CD1c-positive myeloid dendritic cell (primary cell): ENCODE results near the gene RBMS3.
"Not testable (repeated sequence)": the region's sequence is repeated elsewhere in the genome, so short reads cannot be mapped to it uniquely, and the experiment has no call there.

ENCODE experiments used
- DNase-seq: peaks from one replicate; pipeline ENCODE4 v3.0.0-alpha.2; 2016; ENCODE audit errors: extremely low spot score

The RBMS3 gene

GRCh38 chr3:29618395-29619282 is 337.8 kb downstream of the RBMS3 start:
- DNase-seq, result peak; percentile 64

- DNase-seq, result no peak
These were observed 338.8 kb downstream of the RBMS3 start for GRCh38 chr3:29619676-29620075.

DNA sequence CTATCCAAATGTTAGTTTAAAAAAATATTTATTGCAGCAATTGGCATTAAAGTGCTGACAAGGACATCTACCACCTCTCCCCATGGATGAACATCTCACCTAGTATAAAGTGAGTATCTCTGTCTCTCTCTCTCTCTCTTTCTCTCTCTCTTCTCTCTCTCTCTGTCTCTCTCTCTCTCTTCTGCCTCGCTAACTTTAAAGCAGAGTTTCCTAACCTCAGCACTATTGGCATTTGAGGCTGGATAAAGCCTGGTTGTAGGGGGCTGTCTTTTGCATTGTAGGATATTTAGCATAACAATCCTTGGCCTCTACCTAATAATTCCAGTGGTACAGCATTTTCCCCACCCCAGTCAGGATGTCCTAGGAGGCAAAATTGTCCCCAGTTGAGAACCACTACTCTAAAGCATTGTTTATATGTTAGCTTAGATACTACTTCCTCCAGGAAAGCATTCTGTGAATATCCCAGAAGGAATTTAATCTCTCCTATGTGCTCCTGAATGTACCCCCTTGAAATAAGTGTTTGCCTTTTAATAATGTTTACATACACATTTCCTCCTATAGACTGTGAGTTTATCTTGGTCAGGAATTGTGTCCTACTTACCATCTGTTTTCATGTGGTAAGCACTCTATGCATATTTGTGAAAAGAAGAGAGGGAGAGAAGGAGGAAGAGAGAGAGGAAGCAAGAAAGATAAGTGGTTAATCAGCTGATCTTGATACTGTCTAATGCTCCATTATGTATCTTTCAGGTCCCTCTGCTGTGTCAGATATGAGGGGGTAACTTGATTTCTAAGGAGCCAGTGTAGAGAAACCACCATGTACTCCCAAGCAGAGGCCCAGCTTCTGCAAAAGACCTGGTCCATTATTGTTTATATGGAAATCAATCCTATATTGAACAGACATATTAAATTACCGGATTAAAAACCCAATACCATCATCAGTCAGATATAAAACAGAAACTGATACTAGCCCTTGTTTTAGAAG is 346.6 kb downstream of the RBMS3 start:
- DNase-seq, result no peak

DNA sequence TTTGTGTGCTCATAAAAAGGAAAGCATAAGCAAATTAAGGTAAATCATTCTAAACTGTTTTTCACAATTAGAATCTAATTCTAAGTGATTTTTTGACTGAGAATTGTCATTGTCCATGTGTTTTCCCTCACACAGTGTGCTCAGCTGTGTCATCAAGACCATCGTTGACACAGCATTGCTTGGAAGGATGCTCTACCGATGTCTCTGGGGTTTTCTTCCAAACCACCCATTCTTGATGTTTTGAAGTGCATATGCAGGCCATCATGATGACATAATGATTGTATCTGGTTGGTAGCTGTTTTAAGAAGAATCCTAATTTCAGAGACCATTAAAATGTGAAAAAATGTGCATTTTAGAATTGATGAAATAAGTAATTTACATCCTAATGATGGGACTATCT is 347.9 kb downstream of the RBMS3 start:
- DNase-seq, result no peak

- no peak for DNase-seq
These were observed 355.0 kb downstream of the RBMS3 start for GRCh38 chr3:29635888-29636287.

- no peak for DNase-seq
These were observed 356.2 kb downstream of the RBMS3 start for GRCh38 chr3:29637068-29637467.

DNA sequence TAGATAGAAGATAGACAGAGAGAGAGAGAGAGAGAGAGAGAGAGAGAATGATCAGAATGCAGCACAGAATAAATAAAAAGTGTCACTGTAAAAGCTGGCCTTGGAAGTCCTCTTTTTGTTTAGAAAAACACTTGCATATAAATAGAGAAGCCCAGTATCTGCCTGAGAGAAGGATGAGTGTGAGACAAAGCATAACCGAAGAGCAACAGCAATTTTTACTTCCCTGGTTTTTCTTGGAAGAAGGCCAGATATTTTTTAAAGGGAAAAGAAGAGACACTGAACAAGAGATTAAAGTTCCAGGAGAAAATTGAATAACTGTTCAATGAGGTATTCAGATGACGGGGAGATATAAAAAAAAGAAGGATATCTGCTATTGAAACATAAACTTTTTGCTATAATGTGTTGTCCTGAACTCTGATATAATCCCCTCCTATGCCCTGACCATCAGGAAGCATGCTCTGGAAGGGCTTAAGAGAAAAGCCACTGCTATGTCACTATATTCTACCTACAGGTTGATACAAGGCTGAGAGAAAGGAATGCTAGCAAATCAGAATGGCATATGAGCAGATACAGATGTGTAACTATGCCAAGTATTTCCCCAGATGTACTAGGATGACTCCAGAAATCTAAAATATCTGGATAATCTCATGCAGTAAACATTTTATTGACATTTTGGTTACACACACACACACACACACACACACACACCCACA is 358.9 kb downstream of the RBMS3 start:
- no peak for DNase-seq

GRCh38 chr3:29642393-29643033 is 361.6 kb downstream of the RBMS3 start:
- DNase-seq, result no peak

- DNase-seq, result no peak
These were observed 362.2 kb downstream of the RBMS3 start for GRCh38 chr3:29643034-29643425.

DNA sequence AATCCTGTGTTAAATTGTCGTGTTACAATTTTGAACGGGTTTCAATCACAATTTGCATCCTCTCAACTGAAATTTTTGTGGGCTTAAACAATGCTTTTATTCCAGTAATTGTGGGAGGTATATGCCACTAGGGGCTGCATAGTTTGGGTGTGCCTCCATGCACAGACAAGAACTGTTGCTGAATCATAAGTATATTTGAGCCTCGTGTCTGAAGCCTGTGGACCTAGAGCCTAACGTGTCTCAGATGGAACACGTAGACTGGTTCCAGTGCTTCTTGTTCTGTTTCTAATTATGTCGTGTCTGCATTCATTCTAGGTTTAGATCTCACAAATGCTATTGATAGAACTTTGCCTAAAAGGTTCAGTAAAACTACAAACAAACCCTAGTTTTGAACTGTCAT is 363.4 kb downstream of the RBMS3 start:
- no peak for DNase-seq

DNA sequence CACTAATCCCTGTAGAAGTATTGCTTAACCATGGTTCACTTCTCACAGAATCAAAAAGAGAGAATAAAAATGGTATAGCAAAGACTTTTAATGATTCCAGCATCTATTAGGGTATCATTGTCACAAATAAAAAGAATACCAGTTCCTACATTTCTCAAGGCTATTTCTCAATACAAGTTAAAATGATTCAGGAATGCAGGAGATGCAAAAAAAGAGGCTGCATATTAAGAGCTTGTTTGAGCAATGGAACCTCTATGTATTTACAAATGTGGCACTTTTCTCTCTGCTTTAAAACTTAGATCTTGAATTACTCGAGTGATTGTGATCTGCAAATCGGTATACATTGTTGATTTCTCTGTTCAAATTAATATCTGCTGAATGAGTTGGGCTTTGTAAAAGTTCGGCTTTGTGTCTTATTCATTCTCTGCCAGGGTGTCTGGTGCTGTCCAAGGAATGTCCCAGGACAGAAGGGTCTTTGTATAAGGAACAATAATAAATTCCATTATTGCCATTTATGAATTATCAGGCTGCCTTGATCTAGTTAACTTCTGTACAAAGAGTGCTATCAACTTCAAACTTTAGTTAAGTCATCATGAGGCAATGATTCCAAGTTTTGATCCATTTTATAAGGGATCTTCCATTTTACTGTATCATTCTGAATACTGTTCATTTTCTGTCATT is 364.2 kb downstream of the RBMS3 start:
- DNase-seq, result no peak

DNA sequence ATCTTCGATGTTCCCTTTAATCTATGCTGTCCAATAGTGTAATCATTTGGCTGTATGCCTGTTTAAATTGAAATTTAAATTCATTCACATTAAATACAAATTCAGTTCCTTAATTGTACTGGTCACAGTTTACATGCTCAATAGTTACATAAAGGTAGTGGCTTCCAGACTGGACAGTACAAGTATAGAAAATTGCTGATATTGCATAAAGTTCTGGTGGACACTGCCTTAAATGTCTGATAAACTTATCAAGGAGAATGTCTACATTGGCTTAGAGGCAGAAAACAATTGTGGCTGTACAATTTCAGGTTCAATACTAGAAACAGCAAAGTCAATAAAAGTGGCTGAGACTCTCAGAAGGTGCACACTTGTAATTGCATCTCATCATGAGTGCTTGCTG is 365.2 kb downstream of the RBMS3 start:
- DNase-seq, result no peak

GRCh38 chr3:29649815-29650547 is 369.1 kb downstream of the RBMS3 start:
- DNase-seq, result peak; percentile 59

DNA sequence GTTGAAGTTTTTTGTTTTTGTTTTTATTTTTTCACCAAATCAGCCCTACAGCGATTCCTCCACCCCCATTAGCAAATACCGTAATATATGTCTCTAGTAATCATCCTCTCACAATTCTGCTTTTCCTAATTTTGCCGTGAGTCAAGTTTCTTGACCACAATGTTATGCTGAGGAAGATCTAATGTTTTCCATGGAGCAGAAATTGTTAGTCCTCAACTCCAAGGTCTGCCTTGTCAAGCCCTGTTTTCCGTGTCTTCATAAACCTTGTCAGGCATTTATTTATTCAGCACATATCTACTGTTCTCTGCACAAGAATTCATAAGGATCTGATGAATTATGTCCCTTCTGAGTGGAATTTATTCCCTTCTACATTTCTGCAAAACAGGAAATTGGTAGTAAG is 372.8 kb downstream of the RBMS3 start:
- no peak for DNase-seq

DNA sequence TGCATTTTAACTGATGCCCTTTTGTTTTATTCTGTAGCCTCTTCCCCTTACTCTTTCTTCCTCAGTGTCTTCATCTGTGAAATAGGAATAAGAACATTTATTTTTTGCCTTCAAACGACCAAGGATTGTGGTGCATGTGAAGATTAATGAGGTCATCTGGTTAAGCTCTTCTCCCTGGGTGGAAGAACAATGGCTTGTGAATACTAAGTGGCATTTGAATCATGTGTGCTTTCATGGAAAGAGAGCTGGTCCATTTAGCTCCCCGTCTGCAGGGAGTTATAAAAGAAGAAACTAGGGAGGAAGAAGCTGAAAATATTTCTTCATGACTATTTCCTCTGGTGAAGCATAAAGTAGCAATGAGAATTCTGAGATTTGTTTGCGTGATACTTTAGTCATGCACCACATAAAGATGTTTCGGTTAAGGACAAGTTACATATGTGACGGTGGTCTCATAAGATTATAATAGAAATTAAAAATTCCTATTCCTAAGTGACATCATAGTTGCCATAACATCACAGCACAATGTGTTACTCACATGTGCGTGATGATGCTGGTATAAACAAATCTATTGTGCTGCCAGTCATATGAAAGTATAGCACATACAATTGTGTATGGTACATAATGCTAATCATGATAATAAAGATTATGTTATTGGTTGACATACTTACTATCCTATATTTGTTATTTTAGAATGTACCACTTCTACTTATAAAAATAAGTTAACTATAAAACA is 374.3 kb downstream of the RBMS3 start:
- DNase-seq, result no peak

DNA sequence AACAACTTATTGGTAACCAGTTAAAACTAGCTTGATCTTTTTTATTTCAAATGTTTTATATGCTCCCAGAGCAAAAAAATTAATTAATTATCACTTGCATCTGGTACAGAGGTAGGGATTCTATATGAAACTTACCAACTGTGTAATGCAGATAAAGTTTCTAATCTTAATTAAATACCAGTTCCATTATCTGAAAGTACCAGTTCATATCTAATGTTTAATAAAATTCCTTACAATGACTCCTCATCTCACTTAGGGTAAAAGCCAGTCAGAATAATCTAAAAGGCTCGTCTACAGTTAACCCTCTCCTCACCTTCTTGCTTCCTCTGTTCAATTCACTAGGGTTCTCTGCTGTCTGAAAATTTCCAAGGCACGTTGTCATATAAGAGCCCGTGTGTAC is 384.8 kb downstream of the RBMS3 start:
- no peak for DNase-seq

DNA sequence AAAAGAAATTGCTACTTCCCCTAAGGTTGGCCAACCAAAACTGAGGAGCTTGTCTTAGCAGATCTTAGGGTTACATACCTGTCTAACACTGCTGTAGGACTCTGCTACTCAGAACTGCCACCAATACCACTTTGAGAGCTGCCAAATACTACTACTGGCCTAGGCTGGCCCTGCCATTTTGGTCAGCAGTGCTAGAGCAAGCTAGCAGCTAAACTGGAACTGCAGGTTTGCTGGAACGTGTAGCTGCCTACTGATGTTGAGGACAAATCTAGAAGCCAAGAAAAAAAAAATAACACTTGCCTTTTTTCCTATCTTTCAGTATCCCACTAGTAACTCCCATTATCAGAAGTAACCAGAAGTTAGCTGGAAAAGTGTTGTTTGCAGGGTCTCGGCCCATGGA is 387.4 kb downstream of the RBMS3 start:
- no peak for DNase-seq

DNA sequence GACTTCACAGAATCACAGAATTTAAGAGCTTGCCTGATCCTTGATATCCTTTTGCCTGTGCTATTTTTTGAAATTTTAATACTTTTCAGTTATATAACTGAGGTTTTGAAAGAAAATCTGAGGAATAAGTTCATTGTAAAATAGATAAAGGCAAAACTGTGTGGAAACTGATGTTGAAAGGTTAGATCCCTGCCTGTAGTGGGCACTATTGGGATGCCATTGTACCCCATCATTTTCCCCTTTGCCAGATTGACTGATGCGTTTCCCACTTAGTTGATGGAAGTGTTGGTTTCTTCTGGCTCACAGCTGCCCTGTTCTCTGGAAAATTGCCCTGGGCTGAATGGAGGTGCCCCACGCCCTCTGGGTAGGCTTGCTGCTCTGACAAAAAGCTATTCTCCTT is 387.9 kb downstream of the RBMS3 start:
- no peak for DNase-seq

DNA sequence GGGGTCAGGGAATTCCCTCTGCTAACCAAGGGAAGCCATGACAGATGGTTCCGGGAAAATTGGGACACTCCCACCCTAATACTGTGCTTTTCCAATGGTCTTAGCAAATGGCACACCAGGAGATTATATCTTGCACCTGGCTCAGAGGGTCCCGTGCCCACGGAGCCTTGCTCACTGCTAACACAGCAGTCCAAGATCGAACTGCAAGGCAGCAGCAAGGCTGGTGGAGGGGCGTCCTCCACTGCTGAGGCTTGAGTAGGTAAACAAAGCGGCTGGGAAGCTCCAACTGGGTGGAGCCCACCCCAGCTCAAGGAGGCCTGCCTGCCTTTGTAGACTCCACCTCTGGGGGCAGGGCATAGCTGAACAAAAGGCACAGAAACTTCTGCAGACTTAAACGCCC is 389.6 kb downstream of the RBMS3 start:
- not testable (repeated sequence) for DNase-seq

- no peak for DNase-seq
These were observed 396.6 kb downstream of the RBMS3 start for GRCh38 chr3:29677421-29677820.
